Right lobe of liver (tissue), 4 donors: Measurements from ENCODE around the gene UFD1.

Source experiments
- POLR2A ChIP-seq: fragments of 450-650 bp; IDR thresholded peaks from one replicate; pipeline ENCODE4 v1.6.1; 2017; ENCODE audit warnings: antibody characterized with exemption, mild to moderate bottlenecking
- TF ChIP-seq, protein P1 (sequence below), 4 donors: fragments of 200-600 bp in 3 of 4; fragments of 450-650 bp in 1 of 4; IDR thresholded peaks; one replicate each; pipeline versions ENCODE4 v1.5.1 to v1.8.0; 2016 to 2022; ENCODE audit warnings: antibody characterized with exemption in 4 of 4, mild to moderate bottlenecking in 2 of 4
- donor health status: DM: no; HTN: no; CAD: no.
- donor health status: DM: no; HTN: no; CAD: no.
- donor health status: DM: no; HTN: yes; CAD: no.

DNA sequence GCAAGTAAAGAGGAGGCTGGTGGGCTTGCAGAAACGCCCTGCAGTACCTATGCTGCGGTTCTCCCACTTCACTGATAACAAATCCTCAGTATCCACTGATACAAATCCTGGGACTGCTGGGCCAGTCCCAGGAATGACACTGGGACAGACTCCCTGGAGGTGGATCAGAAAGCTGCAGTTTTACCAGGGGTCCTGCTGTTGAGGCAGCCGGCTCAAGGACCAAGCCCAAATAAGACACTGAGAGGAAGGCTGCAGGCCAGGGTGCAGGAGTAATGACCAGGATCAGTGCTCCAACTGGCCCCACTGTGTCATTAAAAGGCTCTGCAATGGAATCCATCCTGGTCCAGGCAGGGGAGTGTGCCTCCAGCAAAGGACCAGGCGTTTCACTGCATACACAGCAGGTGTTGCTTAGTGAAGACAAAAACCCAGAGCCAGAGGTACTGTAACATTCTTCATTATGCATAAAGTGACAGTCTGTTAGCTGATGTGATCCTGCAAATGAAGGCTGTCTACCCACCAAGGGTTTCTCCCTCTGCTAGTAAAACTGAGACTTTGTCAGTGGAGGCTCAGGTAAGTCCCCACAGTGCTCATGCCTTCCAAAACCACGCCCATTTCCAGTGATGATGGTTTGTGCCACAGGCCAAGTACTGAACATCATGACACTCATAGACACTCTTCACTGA, 30.1 kb downstream of the UFD1 start:
- TF ChIP-seq, protein P1, sequence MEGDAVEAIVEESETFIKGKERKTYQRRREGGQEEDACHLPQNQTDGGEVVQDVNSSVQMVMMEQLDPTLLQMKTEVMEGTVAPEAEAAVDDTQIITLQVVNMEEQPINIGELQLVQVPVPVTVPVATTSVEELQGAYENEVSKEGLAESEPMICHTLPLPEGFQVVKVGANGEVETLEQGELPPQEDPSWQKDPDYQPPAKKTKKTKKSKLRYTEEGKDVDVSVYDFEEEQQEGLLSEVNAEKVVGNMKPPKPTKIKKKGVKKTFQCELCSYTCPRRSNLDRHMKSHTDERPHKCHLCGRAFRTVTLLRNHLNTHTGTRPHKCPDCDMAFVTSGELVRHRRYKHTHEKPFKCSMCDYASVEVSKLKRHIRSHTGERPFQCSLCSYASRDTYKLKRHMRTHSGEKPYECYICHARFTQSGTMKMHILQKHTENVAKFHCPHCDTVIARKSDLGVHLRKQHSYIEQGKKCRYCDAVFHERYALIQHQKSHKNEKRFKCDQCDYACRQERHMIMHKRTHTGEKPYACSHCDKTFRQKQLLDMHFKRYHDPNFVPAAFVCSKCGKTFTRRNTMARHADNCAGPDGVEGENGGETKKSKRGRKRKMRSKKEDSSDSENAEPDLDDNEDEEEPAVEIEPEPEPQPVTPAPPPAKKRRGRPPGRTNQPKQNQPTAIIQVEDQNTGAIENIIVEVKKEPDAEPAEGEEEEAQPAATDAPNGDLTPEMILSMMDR (IDR thresholded peaks at IDR 0.05) = no peak
- TF ChIP-seq POLR2A = no peak
